GM13976 (cell line): ENCODE measurements around the gene TFE3.

ENCODE experiments used
- DNase-seq: peaks from one replicate; pipeline ENCODE4 v3.0.0; 2012; ENCODE audit warnings: low spot score
- CTCF ChIP-seq: IDR thresholded peaks from 2 replicates; pipeline ENCODE4 v1.5.1; 2012; ENCODE audit warnings: borderline replicate concordance, mild to moderate bottlenecking; ENCODE audit not compliant: insufficient read depth; ENCODE audit errors: extremely low read depth, missing control alignments, control extremely low read depth
- in situ Hi-C: fragments of 300-500 bp; cut with MboI; formaldehyde crosslinking; loops from one replicate; pipeline ENCODE4 v1.12.0; 2022; ENCODE audit warnings: low sequenced_read_pairs, mixed read lengths, inconsistent platforms; ENCODE audit not compliant: unreplicated experiment

Gene TFE3

GRCh38 chrX:49066690-49067089 is 23.5 kb upstream of the TFE3 start:
- no peak for DNase-seq
- TF ChIP-seq CTCF = no peak
- in situ Hi-C loops = no loop called here

GRCh38 chrX:49066278-49066677 is 23.1 kb upstream of the TFE3 start:
- in situ Hi-C loops = no loop called here
- no peak for DNase-seq
- no peak for TF ChIP-seq CTCF

- no peak for DNase-seq
- in situ Hi-C loops = no loop called here
- TF ChIP-seq CTCF = no peak
Measured at GRCh38 chrX:49064735-49065134, 21.6 kb upstream of the TFE3 start.

- no peak for TF ChIP-seq CTCF
- in situ Hi-C loops = no loop called here
- no peak for DNase-seq
Measured at GRCh38 chrX:49064303-49064702, 21.1 kb upstream of the TFE3 start.

- no peak for TF ChIP-seq CTCF
- in situ Hi-C loops = no loop called here
- no peak for DNase-seq
Measured at GRCh38 chrX:49063715-49064114, 20.6 kb upstream of the TFE3 start.

GRCh38 chrX:49061916-49062315 is 18.8 kb upstream of the TFE3 start:
- in situ Hi-C loops = no loop called here

More at GRCh38 chrX:49061916-49062315, 18.8 kb upstream of the TFE3 start:
- no peak for DNase-seq
- TF ChIP-seq CTCF = no peak
